OCI-LY3 (cell line): Measurements from ENCODE around the gene DBNDD2.

ENCODE experiments used
- H2AFZ ChIP-seq: fragments of 200-600, 300-600 bp; shearing (Covaris generic); 2 replicates; pipeline ENCODE4 v1.6.0; 2014; ENCODE audit warnings: antibody characterized with exemption, low read depth, low read length
- H3K27ac ChIP-seq: fragments of 200-600, 300-600 bp; sonication (generic); 2 replicates; pipeline ENCODE4 v1.5.1; 2014; ENCODE audit warnings: mild to moderate bottlenecking, low read length, moderate library complexity, mixed read lengths
- H3K27me3 ChIP-seq: fragments of 200-600, 300-600 bp; sonication (generic); 2 replicates; pipeline ENCODE4 v1.6.1; 2014; ENCODE audit warnings: low read depth, low read length, mixed read lengths
- H3K36me3 ChIP-seq: fragments of 200-600, 300-600 bp; sonication (generic); replicated peaks from 2 replicates; pipeline ENCODE3; 2014; ENCODE audit warnings: low read depth, low read length, mixed read lengths
- H3K4me1 ChIP-seq: fragments of 300-600, 200-600 bp; sonication (generic); 2 replicates; pipeline ENCODE4 v1.6.1; 2014; ENCODE audit warnings: low read length, mixed read lengths
- H3K4me2 ChIP-seq: fragments of 200-600, 300-600 bp; sonication (generic); 2 replicates; pipeline ENCODE4 v1.6.1; 2014; ENCODE audit warnings: low read length, mixed read lengths
- H3K4me3 ChIP-seq: fragments of 300-600, 200-600 bp; sonication (generic); 2 replicates; pipeline ENCODE4 v1.5.1; 2014; ENCODE audit warnings: antibody characterized with exemption, mild to moderate bottlenecking, low read length, moderate library complexity
- H3K79me2 ChIP-seq: fragments of 300-600, 200-600 bp; shearing (Covaris generic); 2 replicates; pipeline ENCODE4 v1.6.1; 2014; ENCODE audit warnings: mild to moderate bottlenecking, low read length, mixed read lengths
- H3K9ac ChIP-seq: fragments of 300-600, 200-600 bp; shearing (Covaris generic); 2 replicates; pipeline ENCODE4 v1.6.0; 2014; ENCODE audit warnings: mild to moderate bottlenecking, low read length, moderate library complexity
- H3K9me3 ChIP-seq: fragments of 200-600, 300-600 bp; shearing (Covaris generic); 2 replicates; pipeline ENCODE4 v1.6.1; 2014; ENCODE audit warnings: low read length, mixed read lengths; ENCODE audit not compliant: insufficient read depth
- H4K20me1 ChIP-seq: fragments of 200-600, 300-600 bp; sonication (generic); 2 replicates; pipeline ENCODE4 v1.6.1; 2016; ENCODE audit warnings: low read length, mixed read lengths; ENCODE audit not compliant: insufficient read depth
- CTCF ChIP-seq: fragments of 200-600, 300-600 bp; sonication (generic); IDR thresholded peaks from 2 replicates; pipeline ENCODE4 v1.5.1; 2014; ENCODE audit warnings: antibody characterized with exemption, low read length, low read depth
- EZH2phosphoT487 ChIP-seq: fragments of 200-600 bp; shearing (Covaris generic); IDR thresholded peaks from 2 replicates; pipeline ENCODE4 v1.6.1; 2018; ENCODE audit warnings: antibody characterized with exemption, mixed run types, low read depth

DBNDD2 gene

DNA sequence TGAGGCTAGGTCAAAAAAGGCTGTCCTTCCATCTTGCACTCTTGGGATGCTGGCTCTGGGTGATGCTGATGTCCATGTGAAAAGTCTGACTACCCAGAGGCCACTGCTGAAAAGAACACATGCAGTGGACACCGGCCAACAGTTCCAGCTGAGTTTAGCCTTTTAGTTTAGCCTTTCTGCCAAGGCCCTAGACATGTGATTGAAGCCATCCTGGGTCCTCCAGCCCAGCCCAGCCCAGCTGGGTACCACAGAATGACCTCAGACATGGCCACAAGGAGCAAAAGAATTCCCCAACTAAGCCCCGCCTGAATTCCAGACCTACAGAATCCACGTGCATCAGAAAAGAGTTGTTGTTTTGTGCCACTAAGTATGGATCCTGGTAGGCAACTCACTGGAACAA lies 25.2 kb downstream of the DBNDD2 start:
- H3K27ac ChIP-seq: peak overlapping the region; percentile 5; the same call in 1 of the 2 replicates
- H3K9me3 ChIP-seq: no peaks in the 10 kb centered on the region
- peaks cover 48% of the 10 kb centered on the region for H3K4me1 ChIP-seq
- H3K4me2 ChIP-seq: no peak overlapping the region; the same call in 1 of the 2 replicates
- H3K79me2 ChIP-seq: no peaks in the 10 kb centered on the region
- no peak overlapping the region for H3K9ac ChIP-seq
- TF ChIP-seq EZH2phosphoT487 (no peak), CTCF (no peak)
- peaks cover 8% of the 10 kb centered on the region; the same call in 1 of the 2 replicates for H3K27me3 ChIP-seq
- no peak overlapping the region for H3K4me3 ChIP-seq
- peaks cover 15% of the 10 kb centered on the region for H3K36me3 ChIP-seq
- H4K20me1 ChIP-seq: no peaks in the 10 kb centered on the region
- no peak overlapping the region for H2AFZ ChIP-seq

DNA sequence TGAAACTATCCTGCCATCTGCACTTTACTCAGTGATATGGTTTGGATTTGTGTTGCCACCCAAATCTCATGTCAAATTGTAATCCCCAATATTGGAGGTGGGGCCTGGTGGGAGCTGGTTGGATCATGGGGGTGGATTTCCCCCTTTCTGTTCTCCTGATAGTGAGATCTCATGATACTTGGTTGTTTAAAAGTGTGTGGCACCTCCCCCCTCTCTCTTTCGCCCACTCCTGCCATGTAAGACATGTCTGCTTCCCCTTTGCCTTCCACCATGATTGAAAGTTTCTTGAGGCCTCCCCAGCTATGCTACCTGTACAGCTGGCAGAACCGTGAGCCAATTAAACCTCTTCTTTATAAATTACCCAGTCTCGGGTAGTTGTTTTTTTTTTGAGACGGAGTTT lies 25.9 kb downstream of the DBNDD2 start:
- Histone ChIP-seq H3K79me2 (no peaks in the 10 kb centered on the region), H3K36me3 (peaks cover 15% of the 10 kb centered on the region), H3K9ac (no peak overlapping the region), H2AFZ (no peak overlapping the region), H3K4me2 (no peak overlapping the region), H3K4me1 (peaks cover 48% of the 10 kb centered on the region), H4K20me1 (no peaks in the 10 kb centered on the region), H3K27me3 (peaks cover 8% of the 10 kb centered on the region; the same call in 1 of the 2 replicates), H3K27ac (no peak overlapping the region), H3K9me3 (no peaks in the 10 kb centered on the region), H3K4me3 (no peak overlapping the region)
- TF ChIP-seq CTCF (no peak), EZH2phosphoT487 (no peak)

DNA sequence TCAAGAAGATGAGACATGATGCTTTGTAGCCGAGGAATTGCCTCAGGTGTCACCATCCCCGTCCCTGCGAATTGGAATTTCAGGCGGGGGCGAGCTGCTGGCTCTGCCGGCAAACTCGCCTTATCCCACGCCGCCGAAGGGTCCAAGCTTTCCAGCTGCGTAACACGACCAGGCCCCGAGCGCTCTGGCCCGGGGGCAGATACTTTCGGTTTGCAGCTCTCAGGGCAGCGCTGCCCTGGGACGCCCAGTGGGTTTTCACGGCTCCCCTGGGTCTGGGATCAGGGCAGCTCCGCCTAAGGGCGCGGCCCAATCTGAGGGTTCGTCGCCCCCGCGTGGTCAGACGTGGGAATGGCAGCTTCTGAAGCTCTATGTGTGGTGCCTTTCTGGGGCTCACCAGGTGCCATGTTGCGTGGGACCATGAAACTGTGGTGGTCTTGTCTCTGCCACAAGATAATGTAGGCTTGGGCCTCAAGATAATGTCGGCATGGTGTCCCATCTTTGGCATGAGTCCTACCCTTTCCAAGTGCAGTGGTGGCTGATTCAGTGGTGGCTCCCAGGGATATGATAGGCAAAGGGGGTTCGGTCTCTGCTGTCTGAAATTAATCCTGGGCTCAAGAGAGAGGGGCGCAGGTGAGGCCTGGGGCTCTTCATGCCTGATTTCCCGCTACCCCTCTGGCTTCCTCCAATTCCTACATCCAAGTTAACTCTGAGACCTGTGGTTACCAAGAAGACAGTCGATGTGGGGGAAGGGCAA lies 28.8 kb downstream of the DBNDD2 start:
- peaks cover 40% of the 10 kb centered on the region for H3K4me1 ChIP-seq
- peak overlapping the region; percentile 60 for H3K9ac ChIP-seq
- peaks cover 7% of the 10 kb centered on the region for H3K36me3 ChIP-seq
- peak overlapping the region; percentile 78 for H3K4me3 ChIP-seq
- H3K4me2 ChIP-seq: peak overlapping the region; percentile 88
- peak overlapping the region; percentile 76 for H2AFZ ChIP-seq
- H3K27me3 ChIP-seq: peaks cover 9% of the 10 kb centered on the region
- no peaks in the 10 kb centered on the region for H3K9me3 ChIP-seq
- no peaks in the 10 kb centered on the region for H4K20me1 ChIP-seq
- H3K79me2 ChIP-seq: no peaks in the 10 kb centered on the region
- TF ChIP-seq EZH2phosphoT487: no peak
- peak; percentile 100 for TF ChIP-seq CTCF
- H3K27ac ChIP-seq: no peak overlapping the region

GRCh38 chr20:45440424-45440823 lies 32.3 kb downstream of the DBNDD2 start:
- H3K27ac ChIP-seq: no peak overlapping the region
- H4K20me1 ChIP-seq: no peaks in the 10 kb centered on the region
- peaks cover 17% of the 10 kb centered on the region for H3K4me1 ChIP-seq
- peaks cover 23% of the 10 kb centered on the region for H3K27me3 ChIP-seq
- H3K9me3 ChIP-seq: no peaks in the 10 kb centered on the region
- no peaks in the 10 kb centered on the region for H3K36me3 ChIP-seq
- H3K79me2 ChIP-seq: no peaks in the 10 kb centered on the region
- TF ChIP-seq CTCF (no peak), EZH2phosphoT487 (no peak)
- H2AFZ ChIP-seq: no peak overlapping the region
- no peak overlapping the region for H3K4me3 ChIP-seq
- H3K9ac ChIP-seq: no peak overlapping the region
- H3K4me2 ChIP-seq: no peak overlapping the region
